Body of pancreas (tissue), 4 donors: ENCODE results near the gene GJB3. TPM values are rescaled to one million over a fixed set of nuclear protein-coding genes. Genes with fewer than 3 reads are reported as not detected.
"Not testable (repeated sequence)": the region's sequence is repeated elsewhere in the genome, so short reads cannot be mapped to it uniquely, and the experiment has no call there.

Experiments
- ATAC-seq: fragments of 150-250 bp; one replicate; pipeline ENCODE4 v1.9.1; 2016
- DNase-seq, 4 donors: peaks; one replicate each; pipeline ENCODE4 v3.0.0-alpha.2; 2019
- H3K27ac ChIP-seq, 4 donors: fragments of 200-600 bp; sonication (generic); 1 replicate in 3 of 4; 2 replicates in 1 of 4; pipeline versions ENCODE4 v1.5.1 to v1.6.1; 2016 to 2019; ENCODE audit warnings: mild to moderate bottlenecking in 1 of 4, mixed read lengths in 1 of 4, moderate library complexity in 1 of 4
- H3K27me3 ChIP-seq, 2 donors: fragments of 200-600 bp; sonication (generic); one replicate each; pipeline ENCODE4 v1.6.0; 2016; ENCODE audit warnings: mild to moderate bottlenecking in 1 of 2
- H3K36me3 ChIP-seq, 2 donors: fragments of 200-600 bp; sonication (generic); replicated peaks in 1 of 2; 2 replicates each; pipeline ENCODE4 v1.5.1; 2016; ENCODE audit warnings: low read depth in 2 of 2; ENCODE audit not compliant: insufficient read depth in 1 of 2
- H3K4me1 ChIP-seq: fragments of 200-600 bp; sonication (generic); one replicate; pipeline ENCODE4 v1.6.0; 2016
- H3K4me3 ChIP-seq, 2 donors: fragments of 200-600 bp; sonication (generic); 1 replicate in 1 of 2; 2 replicates in 1 of 2; pipeline ENCODE4 v1.5.1; 2016 to 2019
- H3K9me3 ChIP-seq, 3 donors: fragments of 200-600 bp; sonication (generic); 1 replicate in 2 of 3; 2 replicates in 1 of 3; pipeline ENCODE4 v1.5.1; 2016
- CTCF ChIP-seq, 7 experiments: fragments of 450-650 bp in 4 of 7; fragments of 200-600 bp in 3 of 7; sonication (generic) in 3 of 7; IDR thresholded peaks; one replicate each; pipeline ENCODE4 v1.5.1; 2016 to 2019; ENCODE audit warnings: antibody characterized with exemption in 7 of 7
- POLR2A ChIP-seq, 3 donors: fragments of 450-650 bp; IDR thresholded peaks; one replicate each; pipeline ENCODE4 v1.6.1; 2016; ENCODE audit warnings: antibody characterized with exemption in 3 of 3, mild to moderate bottlenecking in 2 of 3
- WGBS, 2 donors: methylation state at CpG; one replicate each; pipeline ENCODE4 v1.1.5; 2017; 5-methylcytosine and 5-hydroxymethylcytosine counted together
- intact Hi-C: fragments of 100-400 bp; cut with DNase I; formaldehyde crosslinking; loops from one replicate; pipeline ENCODE4 v1.15.1; 2023
- total RNA-seq, 2 donors: library from RNA; depleted of rRNA; stranded (reverse); fragments of >200 nt; gene quantifications; one replicate each; pipeline ENCODE4 v1.1.0, GENCODE V29; 2016

The GJB3 gene
- total RNA-seq, 2 donors from 2014 or later, result 0.52 TPM; not detected in 1

- intact Hi-C loops, result no loop called here
- 73 to 77% methylated on average over 3 of the region's 3 CpGs for WGBS, 2 donors
- TF ChIP-seq POLR2A (IDR thresholded peaks at IDR 0.05) (no peak), CTCF (IDR thresholded peaks at IDR 0.05) (no peak)
- no peaks in the 10 kb centered on the region for H3K27me3 ChIP-seq
- ATAC-seq (no peak), DNase-seq (no peak)
- H3K4me1 ChIP-seq, result no peaks in the 10 kb centered on the region
- H3K4me3 ChIP-seq, result no peak overlapping the region
- no peaks in the 10 kb centered on the region for H3K9me3 ChIP-seq
- no peak overlapping the region for H3K27ac ChIP-seq
- H3K36me3 ChIP-seq, result no peaks in the 10 kb centered on the region
These were observed 25.4 kb downstream of the GJB3 start for GRCh38 chr1:34806396-34806795.

- Histone ChIP-seq H3K4me1 (no peaks in the 10 kb centered on the region), H3K27ac (no peak overlapping the region), H3K9me3 (no peaks in the 10 kb centered on the region), H3K4me3 (no peak overlapping the region), H3K27me3 (no peaks in the 10 kb centered on the region), H3K36me3 (no peaks in the 10 kb centered on the region)
- DNase-seq (no peak), ATAC-seq (no peak)
- no peak for TF ChIP-seq POLR2A (IDR thresholded peaks at IDR 0.05)
- no peak for TF ChIP-seq CTCF (IDR thresholded peaks at IDR 0.05)
- 80 to 89% methylated on average over 5 to 9 of the region's 9 CpGs for WGBS, 2 donors
- intact Hi-C loops, result no loop called here
These were observed 27.2 kb downstream of the GJB3 start for GRCh38 chr1:34808051-34808810.

- H3K27ac ChIP-seq, H3K27me3 ChIP-seq, H3K4me3 ChIP-seq, H3K4me1 ChIP-seq, intact Hi-C loops, H3K36me3 ChIP-seq, ATAC-seq, DNase-seq, H3K9me3 ChIP-seq: not testable (repeated sequence)
- WGBS, 2 donors, result 90 to 95% methylated on average over 3 of the region's 3 CpGs
These were observed 29.8 kb downstream of the GJB3 start for GRCh38 chr1:34810781-34811180.

GRCh38 chr1:34816332-34816731 is 35.3 kb downstream of the GJB3 start:
- no peak for ATAC-seq
- H3K27ac ChIP-seq, result no peak overlapping the region
- TF ChIP-seq CTCF (IDR thresholded peaks at IDR 0.05), result no peak
- no peak for TF ChIP-seq POLR2A (IDR thresholded peaks at IDR 0.05)

GRCh38 chr1:34816778-34817177 is 35.8 kb downstream of the GJB3 start:
- H3K27ac ChIP-seq, result no peak overlapping the region
- no peak for ATAC-seq

More at GRCh38 chr1:34816332-34816731, 35.3 kb downstream of the GJB3 start:
- H3K36me3 ChIP-seq, result no peaks in the 10 kb centered on the region
- H3K27me3 ChIP-seq, result no peaks in the 10 kb centered on the region
- H3K9me3 ChIP-seq, result no peaks in the 10 kb centered on the region
- intact Hi-C loops, result no loop called here
- DNase-seq, result no peak
- H3K4me3 ChIP-seq, result no peak overlapping the region
- no peaks in the 10 kb centered on the region for H3K4me1 ChIP-seq

GRCh38 chr1:34818862-34819261 is 37.8 kb downstream of the GJB3 start:
- H3K27me3 ChIP-seq, DNase-seq, H3K27ac ChIP-seq, H3K9me3 ChIP-seq, intact Hi-C loops, H3K4me1 ChIP-seq, H3K4me3 ChIP-seq, ATAC-seq, H3K36me3 ChIP-seq: not testable (repeated sequence)
- 95 to 100% methylated on average over 2 of the region's 2 CpGs for WGBS, 2 donors

More at GRCh38 chr1:34816778-34817177, 35.8 kb downstream of the GJB3 start:
- H3K4me3 ChIP-seq, result no peak overlapping the region
- H3K9me3 ChIP-seq, result no peaks in the 10 kb centered on the region
- no peaks in the 10 kb centered on the region for H3K27me3 ChIP-seq
- intact Hi-C loops, result no loop called here
- no peaks in the 10 kb centered on the region for H3K36me3 ChIP-seq
- 59 to 63% methylated on average over 3 of the region's 3 CpGs for WGBS, 2 donors
- H3K4me1 ChIP-seq, result no peaks in the 10 kb centered on the region
- no peak for DNase-seq
- no peak for TF ChIP-seq CTCF (IDR thresholded peaks at IDR 0.05)
- no peak for TF ChIP-seq POLR2A (IDR thresholded peaks at IDR 0.05)
